Spleen (tissue), 11 donors: Measurements from ENCODE around the gene ARRDC1. TPM values are rescaled to one million over a fixed set of nuclear protein-coding genes. Genes with fewer than 3 reads are reported as not detected.

Source experiments
- DNase-seq: peaks from one replicate; pipeline ENCODE4 v3.0.0-alpha.2; 2020
- H3K27ac ChIP-seq, 8 donors: fragments of 200-600 bp; sonication (generic) in 7 of 8; 1 replicate in 4 of 8; 2 replicates in 4 of 8; pipeline versions ENCODE4 v1.5.0 to v1.8.0; 2016 to 2021; ENCODE audit warnings: inconsistent platforms in 4 of 8, mild to moderate bottlenecking in 4 of 8, moderate library complexity in 1 of 8
- H3K27me3 ChIP-seq, 7 donors: fragments of 200-600 bp; sonication (generic) in 6 of 7; replicated peaks in 1 of 7; 1 replicate in 4 of 7; 2 replicates in 3 of 7; pipeline versions ENCODE4 v1.5.0 to v1.8.0; 2016 to 2021; ENCODE audit warnings: inconsistent platforms in 3 of 7, mild to moderate bottlenecking in 1 of 7
- H3K36me3 ChIP-seq, 6 donors: fragments of 200-600 bp; sonication (generic) in 5 of 6; 1 replicate in 4 of 6; 2 replicates in 2 of 6; pipeline versions ENCODE4 v1.5.0 to v1.8.0; 2016 to 2021; ENCODE audit warnings: inconsistent platforms in 2 of 6
- H3K4me1 ChIP-seq, 6 donors: fragments of 200-600 bp; sonication (generic) in 5 of 6; 1 replicate in 3 of 6; 2 replicates in 3 of 6; pipeline versions ENCODE4 v1.5.0 to v1.8.0; 2016 to 2021; ENCODE audit warnings: inconsistent platforms in 3 of 6
- H3K4me3 ChIP-seq, 8 donors: fragments of 200-600 bp; sonication (generic) in 7 of 8; 1 replicate in 4 of 8; 2 replicates in 4 of 8; pipeline versions ENCODE4 v1.5.0 to v1.8.0; 2016 to 2021; ENCODE audit warnings: inconsistent platforms in 4 of 8, mild to moderate bottlenecking in 4 of 8, moderate library complexity in 2 of 8
- H3K9me3 ChIP-seq, 8 donors: fragments of 200-600 bp; sonication (generic) in 7 of 8; 1 replicate in 4 of 8; 2 replicates in 4 of 8; pipeline versions ENCODE4 v1.5.0 to v1.8.0; 2016 to 2021; ENCODE audit warnings: inconsistent platforms in 4 of 8
- CTCF ChIP-seq, 11 experiments: fragments of 200-600 bp in 7 of 11; fragments of 450-650 bp in 4 of 11; sonication (generic) in 4 of 11; IDR thresholded peaks in 8 of 11; conservative IDR thresholded peaks in 3 of 11; 1 replicate in 7 of 11; 2 replicates in 4 of 11; pipeline versions ENCODE4 v1.4.0 to v1.8.0; 2016 to 2021; ENCODE audit warnings: antibody characterized with exemption in 11 of 11, inconsistent platforms in 4 of 11, mild to moderate bottlenecking in 1 of 11
- POLR2A ChIP-seq, 3 donors: fragments of 450-650 bp; IDR thresholded peaks; one replicate each; pipeline ENCODE4 v1.5.1; 2017; ENCODE audit warnings: antibody characterized with exemption in 3 of 3, mild to moderate bottlenecking in 1 of 3
- POLR2AphosphoS5 ChIP-seq, 3 donors: sonication (generic); formaldehyde crosslinking; IDR thresholded peaks; one replicate each; pipeline ENCODE4 v1.5.1; 2017; ENCODE audit warnings: antibody characterized with exemption in 3 of 3
- WGBS, 5 donors: extraction: QIAGEN DNeasy Blood & Tissue Kit in 3 of 5; methylation state at CpG; one replicate each; pipeline versions ENCODE4 v1.1.5 to v1.1.7; 2013 to 2018; 5-methylcytosine and 5-hydroxymethylcytosine counted together
- intact Hi-C: fragments of 100-400 bp; cut with DNase I; formaldehyde crosslinking; loops from one replicate; pipeline ENCODE4 v1.15.0; 2023; ENCODE audit warnings: low total_unique reads
- polyA plus RNA-seq, 3 donors: library from polyadenylated mRNA; stranded (reverse); fragments of 200-250 nt; gene quantifications; one replicate each; pipeline ENCODE4 v1.2.1, GENCODE V29; 2013
- total RNA-seq, 7 donors: library from RNA; depleted of rRNA in 3 of 7; stranded (reverse); fragments of >200 nt in 3 of 7; fragmentation: NEBNext Ultra II Directional in 4 of 7; extraction: Animal tissue kit (Norgen Biotek cat#: 25700) in 4 of 7; gene quantifications; one replicate each; pipeline versions ENCODE4 v1.1.0 to v1.2.1, GENCODE V29; 2016 to 2021
- donor health status: healthy with polysubstance abuse.
- donor health status: DM: no; HTN: no; CAD: no; lungs with moderate emphysema.
- donor health status: DM: no; HTN: no; CAD: no.
- donor health status: Bipolar disorder and iron deficiency.
- donor health status: healthy.
- donor health status: DM: no; HTN: no; CAD: no.
- donor health status: DM: yes; HTN: yes; CAD: no.

The ARRDC1 gene
- total and polyA plus RNA-seq, 10 donors = 51.4 to 158 (median 71.6) TPM

DNA sequence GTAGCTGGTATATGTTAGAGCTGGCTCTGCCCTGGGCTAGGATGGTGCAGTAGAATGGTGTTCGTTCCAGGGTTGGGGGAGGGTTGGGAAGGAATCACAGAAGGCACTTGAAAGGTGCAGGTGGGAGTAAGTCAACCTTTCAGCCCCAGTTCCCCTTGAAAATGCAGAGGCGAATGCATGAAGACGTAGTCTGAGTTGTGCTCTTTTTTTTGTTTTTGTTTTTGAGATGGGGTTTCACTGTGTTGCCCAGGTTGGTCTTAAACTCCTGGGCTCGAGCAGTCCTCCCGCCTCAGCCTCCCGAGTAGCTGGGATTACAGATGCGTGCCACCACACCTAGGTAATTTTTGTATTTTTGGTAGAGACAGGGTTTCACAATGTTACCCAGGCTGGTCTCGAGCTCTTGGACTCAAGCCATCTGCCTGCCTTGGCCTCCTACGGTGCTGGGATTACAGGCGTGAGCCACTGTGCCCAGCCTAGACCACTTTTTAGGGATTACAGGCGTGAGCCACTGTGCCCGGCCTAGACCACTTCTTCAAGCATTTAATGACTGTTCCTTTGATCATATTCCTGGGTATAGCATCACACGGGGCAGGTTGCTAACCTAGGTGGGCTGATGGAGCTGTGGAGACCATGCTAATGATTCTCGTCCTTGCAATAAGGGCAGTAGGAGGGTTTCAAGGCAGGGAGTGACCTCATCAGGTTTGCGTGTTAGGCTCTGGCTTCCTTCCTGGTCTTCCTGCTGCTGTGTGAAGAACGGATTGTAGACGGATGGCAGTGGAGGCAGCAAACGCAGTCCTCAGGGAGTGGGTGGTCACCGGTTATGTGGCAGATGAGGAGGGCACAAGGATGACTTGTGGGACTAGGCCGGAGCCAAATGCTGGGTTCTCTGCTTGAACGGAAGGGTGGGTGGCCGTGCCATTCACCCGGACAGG lies 27.0 kb downstream of the ARRDC1 start:
- intact Hi-C loops = no loop called here
- H3K36me3 ChIP-seq = no peaks in the 10 kb centered on the region
- peak; percentile 67 for DNase-seq
- no peaks in the 10 kb centered on the region for H3K27me3 ChIP-seq
- no peaks in the 10 kb centered on the region for H3K9me3 ChIP-seq
- no peak overlapping the region for H3K4me3 ChIP-seq
- H3K27ac ChIP-seq = peak overlapping the region in 7 of 8 donors; percentile 9 to 79 (median 72)
- 56 to 65% (median 60%) methylated on average over 17 to 23 of the region's 23 CpGs for WGBS, 5 donors
- peaks cover 46 to 94% (median 75%) of the 10 kb centered on the region in 6 donors for H3K4me1 ChIP-seq
- no peak for TF ChIP-seq POLR2A (IDR thresholded peaks at IDR 0.05)
- peak in 2 of 3 donors; percentile 64 to 70 for TF ChIP-seq POLR2AphosphoS5 (IDR thresholded peaks at IDR 0.05)

GRCh38 chr9:137634016-137634415 lies 28.5 kb downstream of the ARRDC1 start:
- TF ChIP-seq POLR2AphosphoS5 (IDR thresholded peaks at IDR 0.05) (no peak), POLR2A (IDR thresholded peaks at IDR 0.05) (no peak), CTCF (IDR thresholded peaks at IDR 0.05 in 8 of 11, conservative IDR thresholded peaks at IDR 0.05 in 3 of 11) (no peak)
- H3K27me3 ChIP-seq = no peaks in the 10 kb centered on the region
- WGBS, 5 donors = 83 to 89% (median 87%) methylated on average over 5 of the region's 5 CpGs
- no peaks in the 10 kb centered on the region for H3K36me3 ChIP-seq
- no peaks in the 10 kb centered on the region for H3K9me3 ChIP-seq
- intact Hi-C loops = no loop called here
- DNase-seq = no peak
- H3K4me1 ChIP-seq = peaks cover 43 to 94% (median 70%) of the 10 kb centered on the region in 6 donors
- H3K4me3 ChIP-seq = no peak overlapping the region
- peak overlapping the region in 6 of 8 donors; percentile 4 to 76 (median 52) for H3K27ac ChIP-seq

DNA sequence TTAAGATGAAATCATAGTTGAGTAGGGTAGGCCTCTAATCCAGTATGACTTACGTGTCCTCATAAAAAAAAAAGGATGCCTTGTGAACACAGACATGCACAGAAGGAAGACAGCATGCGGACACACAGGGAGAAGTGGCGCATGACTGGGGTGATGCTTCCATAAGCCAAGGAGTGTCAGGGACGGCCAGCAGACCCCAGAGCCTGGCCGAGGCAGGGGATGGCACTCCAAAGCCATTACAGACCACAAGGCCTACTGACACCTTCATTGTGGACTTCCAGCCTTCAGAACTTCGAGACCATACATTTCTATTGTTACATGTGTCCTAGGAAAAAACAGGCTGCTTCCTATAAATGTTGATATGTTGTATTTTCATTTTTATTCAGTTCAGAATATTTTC lies 33.2 kb downstream of the ARRDC1 start:
- Histone ChIP-seq H3K27me3 (no peaks in the 10 kb centered on the region), H3K9me3 (no peaks in the 10 kb centered on the region), H3K36me3 (peaks cover 0 to 31% (median 4%) of the 10 kb centered on the region in 6 donors), H3K4me1 (peaks cover 22 to 93% (median 43%) of the 10 kb centered on the region in 6 donors), H3K27ac (peak overlapping the region; percentile 30 to 77 (median 68)), H3K4me3 (peak overlapping the region in 2 of 8 donors; percentile 23 to 43)
- TF ChIP-seq POLR2A (IDR thresholded peaks at IDR 0.05) (no peak), CTCF (IDR thresholded peaks at IDR 0.05 in 8 of 11, conservative IDR thresholded peaks at IDR 0.05 in 3 of 11) (no peak), POLR2AphosphoS5 (IDR thresholded peaks at IDR 0.05) (no peak)
- DNase-seq = peak; percentile 20
- intact Hi-C loops = no loop called here
- 76 to 91% (median 83%) methylated on average over 6 of the region's 6 CpGs for WGBS, 5 donors

DNA sequence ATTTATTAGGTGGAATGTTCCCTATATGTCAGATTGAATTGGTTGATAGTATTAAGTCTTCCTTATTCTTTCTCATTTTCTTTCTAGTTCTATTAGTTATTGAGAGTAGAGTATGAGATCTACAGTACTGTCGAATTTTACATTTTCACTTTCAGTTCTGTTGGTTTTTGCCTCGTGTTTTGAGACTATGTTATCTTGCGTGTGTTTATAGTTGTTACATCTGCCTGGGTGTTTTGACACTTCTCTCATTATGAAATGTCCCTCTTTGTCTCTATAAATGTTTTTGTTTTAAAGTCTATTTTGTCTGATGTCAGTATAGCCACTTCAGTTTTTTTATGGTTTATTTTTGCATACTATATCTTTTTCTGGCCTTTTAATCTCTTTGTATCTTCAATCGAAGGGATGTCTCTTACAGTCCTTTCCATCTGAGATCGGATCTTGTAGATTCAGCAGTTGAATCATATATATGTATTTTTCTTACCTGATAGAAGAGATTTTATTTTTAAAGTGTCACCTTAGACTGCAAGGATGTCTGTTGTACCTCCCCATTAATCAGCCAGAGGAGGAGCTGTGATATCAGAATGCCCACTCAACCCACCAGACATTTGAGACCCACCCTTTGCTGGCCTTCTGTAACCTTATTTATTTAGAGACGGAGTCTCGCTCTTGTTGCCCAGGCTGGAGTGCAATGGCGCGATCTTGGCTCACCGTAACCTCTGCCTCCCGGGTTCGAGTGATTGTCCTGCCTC lies 34.0 kb downstream of the ARRDC1 start:
- Histone ChIP-seq H3K36me3 (peaks cover 0 to 39% (median 4%) of the 10 kb centered on the region in 6 donors), H3K27ac (peak overlapping the region; percentile 30 to 77 (median 68)), H3K4me3 (peak overlapping the region in 2 of 8 donors; percentile 23 to 43), H3K4me1 (peaks cover 20 to 93% (median 40%) of the 10 kb centered on the region in 6 donors), H3K27me3 (no peaks in the 10 kb centered on the region), H3K9me3 (no peaks in the 10 kb centered on the region)
- TF ChIP-seq POLR2A (IDR thresholded peaks at IDR 0.05) (no peak), CTCF (IDR thresholded peaks at IDR 0.05 in 8 of 11, conservative IDR thresholded peaks at IDR 0.05 in 3 of 11) (no peak), POLR2AphosphoS5 (IDR thresholded peaks at IDR 0.05) (no peak)
- WGBS, 5 donors = 55 to 61% (median 58%) methylated on average over 12 of the region's 12 CpGs
- DNase-seq = no peak
- intact Hi-C loops = no loop called here
